Renal cortex interstitium (tissue), 11 donors: ENCODE data around the gene VTI1B. TPM values are rescaled to one million over a fixed set of nuclear protein-coding genes. Genes with fewer than 3 reads are reported as not detected.
"Not testable (repeated sequence)": the region's sequence is repeated elsewhere in the genome, so short reads cannot be mapped to it uniquely, and the experiment has no call there.

Source experiments
- DNase-seq, 11 donors: peaks; one replicate each; pipeline ENCODE4 v3.0.0-alpha.2; 2013; ENCODE audit warnings: low read depth in 9 of 11, low spot score in 4 of 11; ENCODE audit errors: extremely low read depth in 1 of 11
- polyA plus RNA-seq, 3 donors: library from polyadenylated mRNA; unstranded; fragments of 120-200 nt; gene quantifications; one replicate each; pipeline ENCODE4 v1.2.1, GENCODE V29; 2013; ENCODE audit not compliant: insufficient read length in 3 of 3

Gene VTI1B
- polyA plus RNA-seq, 3 donors = 95.4 to 120 (median 119) TPM

- DNase-seq = no peak
Observed at GRCh38 chr14:67644428-67644827, 30.0 kb downstream of the VTI1B start.

GRCh38 chr14:67643713-67644112, 30.7 kb downstream of the VTI1B start:
- no peak for DNase-seq

GRCh38 chr14:67641902-67642749, 32.3 kb downstream of the VTI1B start:
- no peak for DNase-seq

GRCh38 chr14:67641480-67641879, 33.0 kb downstream of the VTI1B start:
- DNase-seq = no peak

- DNase-seq = no peak
Observed at GRCh38 chr14:67638642-67639041, 35.8 kb downstream of the VTI1B start.

- no peak for DNase-seq
Observed at GRCh38 chr14:67636361-67636919, 38.0 kb downstream of the VTI1B start.

GRCh38 chr14:67633451-67634147, 40.8 kb downstream of the VTI1B start:
- no peak for DNase-seq

GRCh38 chr14:67630938-67631337, 43.5 kb downstream of the VTI1B start:
- no peak for DNase-seq

- DNase-seq = no peak
Observed at GRCh38 chr14:67630186-67630585, 44.2 kb downstream of the VTI1B start.

- no peak for DNase-seq
Observed at GRCh38 chr14:67627519-67627918, 46.9 kb downstream of the VTI1B start.

GRCh38 chr14:67626131-67626530, 48.3 kb downstream of the VTI1B start:
- not testable (repeated sequence) for DNase-seq

GRCh38 chr14:67623114-67623513, 51.3 kb downstream of the VTI1B start:
- peak in 1 of 11 donors; percentile 4 for DNase-seq

- DNase-seq = peak in 4 of 11 donors; percentile 35 to 65 (median 52)
Observed at GRCh38 chr14:67622675-67623074, 51.8 kb downstream of the VTI1B start.

GRCh38 chr14:67620217-67620785, 54.1 kb downstream of the VTI1B start:
- peak in 2 of 11 donors; percentile 21 for DNase-seq

GRCh38 chr14:67619446-67620216, 54.8 kb downstream of the VTI1B start, which contains the start of gene ARG2:
ARG2 (plus strand) TSS chr14:67619920; CDS start chr14:67619978, 58 bp downstream.
- DNase-seq = peak in 10 of 11 donors; percentile 68 to 93 (median 90)

GRCh38 chr14:67618617-67619063, 55.8 kb downstream of the VTI1B start:
- DNase-seq = peak in 7 of 11 donors; percentile 63 to 86 (median 73)

GRCh38 chr14:67610491-67610890, 63.9 kb downstream of the VTI1B start:
- no peak for DNase-seq

- no peak for DNase-seq
Observed at GRCh38 chr14:67609642-67610310, 64.7 kb downstream of the VTI1B start.
